ENCODE measurements around the gene KRTAP20-4. TPM values are rescaled to one million over a fixed set of nuclear protein-coding genes. Genes with fewer than 3 reads are reported as not detected.

Gene KRTAP20-4
- total and polyA plus RNA-seq, 2 of the 4 experiments (the other 2 are of a cell fraction): not detected

DNA sequence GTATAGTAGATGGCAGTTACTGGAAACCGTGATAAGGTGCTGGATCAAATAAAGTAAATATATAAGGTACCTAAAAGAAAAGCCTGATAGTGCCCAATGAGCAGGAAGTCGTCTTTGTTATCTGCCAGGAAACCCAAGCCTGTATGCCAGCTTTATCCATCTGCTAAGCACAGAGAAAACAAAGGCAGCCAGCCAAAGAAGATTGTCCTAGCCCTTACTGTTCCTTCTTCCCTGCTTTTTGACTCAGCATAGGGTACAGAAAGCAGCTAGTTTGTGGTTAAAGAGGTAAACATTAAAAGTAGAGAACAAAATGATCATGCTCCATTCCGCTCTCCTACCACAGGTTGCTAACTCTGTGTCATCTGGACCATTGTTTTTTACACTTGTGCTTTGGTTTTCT is 40.3 kb upstream of the KRTAP20-4 start:
- ChIA-PET CTCF (no interaction called here), POLR2A (ENCODE audit: unreplicated experiment) (no interaction called here)

More for the DNA sequence above, 40.3 kb upstream of the KRTAP20-4 start:
- no peak for TF ChIP-seq CHD1 (IDR thresholded peaks at IDR 0.05; ENCODE audit: low read depth, low read length)
- no peak for TF ChIP-seq MAFK (IDR thresholded peaks at IDR 0.05; ENCODE audit: low read depth, low read length)
- TF ChIP-seq MAZ (IDR thresholded peaks at IDR 0.05; ENCODE audit: borderline replicate concordance, low read depth, low read length): no peak
- TF ChIP-seq, protein P1, sequence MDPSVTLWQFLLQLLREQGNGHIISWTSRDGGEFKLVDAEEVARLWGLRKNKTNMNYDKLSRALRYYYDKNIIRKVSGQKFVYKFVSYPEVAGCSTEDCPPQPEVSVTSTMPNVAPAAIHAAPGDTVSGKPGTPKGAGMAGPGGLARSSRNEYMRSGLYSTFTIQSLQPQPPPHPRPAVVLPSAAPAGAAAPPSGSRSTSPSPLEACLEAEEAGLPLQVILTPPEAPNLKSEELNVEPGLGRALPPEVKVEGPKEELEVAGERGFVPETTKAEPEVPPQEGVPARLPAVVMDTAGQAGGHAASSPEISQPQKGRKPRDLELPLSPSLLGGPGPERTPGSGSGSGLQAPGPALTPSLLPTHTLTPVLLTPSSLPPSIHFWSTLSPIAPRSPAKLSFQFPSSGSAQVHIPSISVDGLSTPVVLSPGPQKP (IDR thresholded peaks at IDR 0.05; ENCODE audit: borderline replicate concordance, low read depth, low read length): no peak
- no peak for TF ChIP-seq NFE2L2 (IDR thresholded peaks at IDR 0.05; ENCODE audit: low read depth, low read length)
- TF ChIP-seq RCOR1 (IDR thresholded peaks at IDR 0.05; ENCODE audit: insufficient replicate concordance, low read length): no peak
- no peak for TF ChIP-seq CEBPB (IDR thresholded peaks at IDR 0.05; ENCODE audit: low read depth, low read length)
- no peak for TF ChIP-seq RAD21 (IDR thresholded peaks at IDR 0.05; ENCODE audit: low read length)
- TF ChIP-seq, protein P2, sequence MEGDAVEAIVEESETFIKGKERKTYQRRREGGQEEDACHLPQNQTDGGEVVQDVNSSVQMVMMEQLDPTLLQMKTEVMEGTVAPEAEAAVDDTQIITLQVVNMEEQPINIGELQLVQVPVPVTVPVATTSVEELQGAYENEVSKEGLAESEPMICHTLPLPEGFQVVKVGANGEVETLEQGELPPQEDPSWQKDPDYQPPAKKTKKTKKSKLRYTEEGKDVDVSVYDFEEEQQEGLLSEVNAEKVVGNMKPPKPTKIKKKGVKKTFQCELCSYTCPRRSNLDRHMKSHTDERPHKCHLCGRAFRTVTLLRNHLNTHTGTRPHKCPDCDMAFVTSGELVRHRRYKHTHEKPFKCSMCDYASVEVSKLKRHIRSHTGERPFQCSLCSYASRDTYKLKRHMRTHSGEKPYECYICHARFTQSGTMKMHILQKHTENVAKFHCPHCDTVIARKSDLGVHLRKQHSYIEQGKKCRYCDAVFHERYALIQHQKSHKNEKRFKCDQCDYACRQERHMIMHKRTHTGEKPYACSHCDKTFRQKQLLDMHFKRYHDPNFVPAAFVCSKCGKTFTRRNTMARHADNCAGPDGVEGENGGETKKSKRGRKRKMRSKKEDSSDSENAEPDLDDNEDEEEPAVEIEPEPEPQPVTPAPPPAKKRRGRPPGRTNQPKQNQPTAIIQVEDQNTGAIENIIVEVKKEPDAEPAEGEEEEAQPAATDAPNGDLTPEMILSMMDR (conservative IDR thresholded peaks at IDR 0.05; ENCODE audit: low read depth, low read length): no peak
- no peak for TF ChIP-seq BHLHE40 (IDR thresholded peaks at IDR 0.05; ENCODE audit: low read depth, low read length)
- no peak for TF ChIP-seq MXI1 (IDR thresholded peaks at IDR 0.05; ENCODE audit: borderline replicate concordance, low read depth, low read length)
- no peak for TF ChIP-seq SMC3 (IDR thresholded peaks at IDR 0.05; ENCODE audit: low read depth, low read length)
- TF ChIP-seq, protein P3, sequence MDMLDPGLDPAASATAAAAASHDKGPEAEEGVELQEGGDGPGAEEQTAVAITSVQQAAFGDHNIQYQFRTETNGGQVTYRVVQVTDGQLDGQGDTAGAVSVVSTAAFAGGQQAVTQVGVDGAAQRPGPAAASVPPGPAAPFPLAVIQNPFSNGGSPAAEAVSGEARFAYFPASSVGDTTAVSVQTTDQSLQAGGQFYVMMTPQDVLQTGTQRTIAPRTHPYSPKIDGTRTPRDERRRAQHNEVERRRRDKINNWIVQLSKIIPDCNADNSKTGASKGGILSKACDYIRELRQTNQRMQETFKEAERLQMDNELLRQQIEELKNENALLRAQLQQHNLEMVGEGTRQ (IDR thresholded peaks at IDR 0.05; ENCODE audit: low read depth, low read length): no peak
- H3K27me3 ChIP-seq (ENCODE audit: control insufficient read depth, insufficient read depth, low read length): no peaks in the 10 kb centered on the region
- ATAC-seq (ENCODE audit: low read depth): no peak
- H3K4me3 ChIP-seq (ENCODE audit: insufficient read depth, low read depth, low read length): no peak overlapping the region
- H3K14ac ChIP-seq (replicated peaks; ENCODE audit: low read depth, low read length): no peak overlapping the region
- dilution Hi-C loops (cut with HindIII; ENCODE audit: low sequenced_read_pairs, unreplicated experiment): no loop called here
- intact Hi-C loops (cut with micrococcal nuclease): no loop called here
- BruUV-seq (replicated peaks): no TSS peak
- H3K4ac ChIP-seq (ENCODE audit: low read depth, low read length): no peak overlapping the region
- H3K79me1 ChIP-seq (ENCODE audit: low read depth in 1 of 2, low read length in 2 of 2): no peaks in the 10 kb centered on the region
- peaks cover 6% of the 10 kb centered on the region for H3K9me3 ChIP-seq (ENCODE audit: control insufficient read depth, insufficient read depth, low read length)
- H2BK120ac ChIP-seq (ENCODE audit: low read depth, low read length): no peak overlapping the region
- H4K8ac ChIP-seq (ENCODE audit: low read depth in 2 of 2, low read length in 2 of 2): no peak overlapping the region
- H2BK20ac ChIP-seq (ENCODE audit: low read depth, low read length): no peak overlapping the region
- no peak overlapping the region for H2BK15ac ChIP-seq (ENCODE audit: low read depth, low read length)
- H2AK5ac ChIP-seq (ENCODE audit: low read depth, low read length): no peak overlapping the region
- H3K23ac ChIP-seq (ENCODE audit: low read depth, low read length): no peak overlapping the region
- WGBS, 2 experiments (ENCODE audit: extremely low coverage in 2 of 2, insufficient read length in 1 of 2): 29% methylated on average over 1 of the region's 3 CpGs; no CpG with 5 or more reads in 1 of the 2 experiments
- no peak overlapping the region for H2AFZ ChIP-seq (replicated peaks; ENCODE audit: low read length, poor library complexity)
- H3K4me1 ChIP-seq (ENCODE audit: control insufficient read depth, insufficient read depth, low read length): no peaks in the 10 kb centered on the region
- H3K27ac ChIP-seq (ENCODE audit: insufficient read depth, low read length): no peak overlapping the region
- H2BK5ac ChIP-seq (ENCODE audit: low read depth, low read length, poor library complexity, severe bottlenecking): no peak overlapping the region
- no peak for DNase-seq
- no peak overlapping the region for H3K4me2 ChIP-seq (ENCODE audit: low read depth, low read length)
- no peak overlapping the region for H2AK9ac ChIP-seq (replicated peaks; ENCODE audit: low read depth, low read length, poor library complexity)
- H4K5ac ChIP-seq (ENCODE audit: low read depth, low read length): no peak overlapping the region
- H3K18ac ChIP-seq (ENCODE audit: low read depth, low read length): no peak overlapping the region
- H3K9ac ChIP-seq (ENCODE audit: low read depth, low read length): no peak overlapping the region
- H4K20me1 ChIP-seq (ENCODE audit: insufficient read depth, low read length): no peaks in the 10 kb centered on the region
- H3K36me3 ChIP-seq (ENCODE audit: control insufficient read depth, insufficient read depth, low read length): no peaks in the 10 kb centered on the region
- H3K56ac ChIP-seq (ENCODE audit: extremely low read depth, insufficient read depth, low read length): no peak overlapping the region
- no peak overlapping the region for H4K91ac ChIP-seq (ENCODE audit: insufficient read depth, low read depth, low read length)
- no peaks in the 10 kb centered on the region for H3K9me1 ChIP-seq (ENCODE audit: insufficient read depth, low read length)
- in situ Hi-C loops (cut with MboI; ENCODE audit: low sequenced_read_pairs): no loop called here
